Colonic mucosa (tissue), 4 donors: ENCODE results near the gene MYH7. TPM values are rescaled to one million over a fixed set of nuclear protein-coding genes. Genes with fewer than 3 reads are reported as not detected.

Experiments
- DNase-seq: peaks from one replicate; pipeline ENCODE4 v3.0.0-alpha.2; 2020
- H3K27ac ChIP-seq: fragments of 200-600 bp; one replicate; pipeline ENCODE4 v1.8.0; 2021
- H3K27me3 ChIP-seq: fragments of 200-600 bp; one replicate; pipeline ENCODE4 v1.8.0; 2021
- H3K36me3 ChIP-seq: fragments of 200-600 bp; one replicate; pipeline ENCODE4 v1.8.0; 2021
- H3K4me1 ChIP-seq: fragments of 200-600 bp; one replicate; pipeline ENCODE4 v1.8.0; 2021; ENCODE audit warnings: mild to moderate bottlenecking
- H3K4me3 ChIP-seq: fragments of 200-600 bp; one replicate; pipeline ENCODE4 v1.8.0; 2021
- H3K9ac ChIP-seq, 2 donors: one replicate each; pipeline ENCODE4 v1.7.0; 2013; ENCODE audit warnings: control low read depth in 2 of 2, low read depth in 2 of 2, low read length in 2 of 2
- H3K9me3 ChIP-seq: fragments of 200-600 bp; one replicate; pipeline ENCODE4 v1.8.0; 2021
- CTCF ChIP-seq: fragments of 200-600 bp; IDR thresholded peaks from one replicate; pipeline ENCODE4 v1.8.0; 2022; ENCODE audit warnings: antibody characterized with exemption, mild to moderate bottlenecking
- intact Hi-C: fragments of 100-400 bp; cut with DNase I; formaldehyde crosslinking; loops from one replicate; pipeline ENCODE4 v1.14.1; 2022
- total RNA-seq, 2 donors: library from RNA; stranded (reverse); fragmentation: NEBNext Ultra II Directional in 1 of 2; extraction: Animal tissue kit (Norgen Biotek cat#: 25700) in 1 of 2; gene quantifications; one replicate each; pipeline ENCODE4 v1.2.1, GENCODE V29; 2021
- donor health status: healthy.
- donor health status: DM: no; HTN: no; CAD: no.
- donor health status: DM: no; HTN: no; CAD: no.

MYH7 gene
- total RNA-seq, 2 donors from 2014 or later = 1.2 TPM; not detected in 1

- Histone ChIP-seq H3K27ac (no peak overlapping the region), H3K9ac (no peak overlapping the region), H3K36me3 (no peaks in the 10 kb centered on the region), H3K4me3 (no peak overlapping the region), H3K27me3 (no peaks in the 10 kb centered on the region), H3K4me1 (no peaks in the 10 kb centered on the region), H3K9me3 (no peaks in the 10 kb centered on the region)
- no peak for TF ChIP-seq CTCF
- DNase-seq = no peak
- intact Hi-C loops = no loop called here
Measured at GRCh38 chr14:23415821-23416778, 19.4 kb downstream of the MYH7 start.

- Histone ChIP-seq H3K4me1 (no peaks in the 10 kb centered on the region), H3K9me3 (no peaks in the 10 kb centered on the region), H3K36me3 (no peaks in the 10 kb centered on the region), H3K4me3 (no peak overlapping the region), H3K27ac (no peak overlapping the region), H3K27me3 (no peaks in the 10 kb centered on the region), H3K9ac (no peak overlapping the region)
- DNase-seq = no peak
- no peak for TF ChIP-seq CTCF
- intact Hi-C loops = no loop called here
Measured at GRCh38 chr14:23414906-23415820, 20.3 kb downstream of the MYH7 start.

- DNase-seq = no peak
- Histone ChIP-seq H3K4me1 (no peaks in the 10 kb centered on the region), H3K27ac (no peak overlapping the region), H3K4me3 (no peak overlapping the region), H3K36me3 (no peaks in the 10 kb centered on the region), H3K27me3 (no peaks in the 10 kb centered on the region), H3K9ac (no peak overlapping the region), H3K9me3 (no peaks in the 10 kb centered on the region)
- intact Hi-C loops = no loop called here
- TF ChIP-seq CTCF = no peak
Measured at GRCh38 chr14:23414254-23414653, 21.2 kb downstream of the MYH7 start.

GRCh38 chr14:23413681-23414080 is 21.8 kb downstream of the MYH7 start:
- Histone ChIP-seq H3K4me3 (no peak overlapping the region), H3K36me3 (no peaks in the 10 kb centered on the region), H3K9me3 (no peaks in the 10 kb centered on the region), H3K27me3 (no peaks in the 10 kb centered on the region), H3K27ac (no peak overlapping the region), H3K4me1 (no peaks in the 10 kb centered on the region), H3K9ac (no peak overlapping the region)
- DNase-seq = no peak
- intact Hi-C loops = no loop called here
- no peak for TF ChIP-seq CTCF
